HG03025 (cell line): ENCODE measurements around the gene FBXL2.

ENCODE experiments used
- ATAC-seq: cut with Tn5 transposase; IDR thresholded peaks from one replicate; pipeline ENCODE4 v1.9.1; 2021; ENCODE audit warnings: mild to moderate bottlenecking, moderate library complexity; ENCODE audit not compliant: unreplicated experiment, low FRiP score

FBXL2 gene, protein sequence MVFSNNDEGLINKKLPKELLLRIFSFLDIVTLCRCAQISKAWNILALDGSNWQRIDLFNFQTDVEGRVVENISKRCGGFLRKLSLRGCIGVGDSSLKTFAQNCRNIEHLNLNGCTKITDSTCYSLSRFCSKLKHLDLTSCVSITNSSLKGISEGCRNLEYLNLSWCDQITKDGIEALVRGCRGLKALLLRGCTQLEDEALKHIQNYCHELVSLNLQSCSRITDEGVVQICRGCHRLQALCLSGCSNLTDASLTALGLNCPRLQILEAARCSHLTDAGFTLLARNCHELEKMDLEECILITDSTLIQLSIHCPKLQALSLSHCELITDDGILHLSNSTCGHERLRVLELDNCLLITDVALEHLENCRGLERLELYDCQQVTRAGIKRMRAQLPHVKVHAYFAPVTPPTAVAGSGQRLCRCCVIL

DNA sequence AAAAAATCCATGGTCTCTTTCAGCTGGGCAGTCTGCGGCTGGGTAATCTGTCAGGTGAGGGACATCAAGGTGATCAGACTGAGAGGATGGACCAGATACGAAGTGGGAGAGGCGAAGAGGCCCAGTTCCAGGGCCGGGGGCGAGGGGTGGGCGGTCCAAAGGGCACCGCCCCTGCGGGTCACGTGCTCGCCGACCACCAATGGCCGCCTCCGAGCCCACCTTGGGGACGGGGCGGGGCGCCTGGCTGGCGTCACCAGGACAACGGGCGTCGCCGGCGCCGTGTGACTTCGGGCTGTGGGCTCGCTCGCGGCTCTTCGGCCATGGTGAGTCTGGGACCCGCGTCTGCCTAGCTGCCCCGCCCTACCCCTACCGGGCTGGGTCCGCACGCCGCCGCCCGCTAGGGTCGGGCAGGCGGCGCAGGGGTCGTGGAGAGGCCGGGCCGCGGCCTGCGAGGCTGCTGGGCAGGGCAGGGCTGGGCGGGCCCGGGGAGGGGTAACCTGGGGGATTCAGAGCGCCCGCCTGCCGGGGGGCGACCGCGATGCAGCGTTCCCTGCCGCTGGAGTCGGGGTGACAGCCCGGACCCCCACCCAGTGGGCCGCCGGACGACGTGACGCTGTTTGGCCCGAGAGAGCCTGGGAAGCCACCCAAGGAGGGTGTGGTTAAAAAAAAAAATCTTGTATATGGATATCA, at the start of gene FBXL2:
Gene FBXL2, plus strand, starts transcription at position 250 of the 690 bp plus-strand sequence. Its CDS starts 71 bp downstream, at position 321.
- ATAC-seq, result no peak

DNA sequence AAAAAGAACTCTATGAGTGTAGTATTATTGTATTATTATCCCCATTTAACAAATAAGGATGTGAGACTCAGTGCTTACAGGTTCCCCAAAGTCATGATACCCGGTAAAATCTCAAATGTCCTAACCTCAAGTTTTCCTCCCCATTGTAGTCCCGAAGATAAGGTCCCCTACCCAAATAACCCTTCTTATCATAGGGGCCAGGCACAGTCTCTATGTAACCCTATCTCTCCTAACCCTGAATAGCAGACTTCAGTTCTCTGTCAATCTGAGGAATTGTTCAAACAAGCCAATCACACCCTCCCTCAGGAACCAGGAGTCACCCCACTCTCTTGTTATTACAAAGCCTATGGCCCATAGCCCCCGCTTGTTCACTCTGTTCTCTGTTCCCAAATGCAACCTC, 48.2 kb upstream of the FBXL2 start:
- no peak for ATAC-seq

DNA sequence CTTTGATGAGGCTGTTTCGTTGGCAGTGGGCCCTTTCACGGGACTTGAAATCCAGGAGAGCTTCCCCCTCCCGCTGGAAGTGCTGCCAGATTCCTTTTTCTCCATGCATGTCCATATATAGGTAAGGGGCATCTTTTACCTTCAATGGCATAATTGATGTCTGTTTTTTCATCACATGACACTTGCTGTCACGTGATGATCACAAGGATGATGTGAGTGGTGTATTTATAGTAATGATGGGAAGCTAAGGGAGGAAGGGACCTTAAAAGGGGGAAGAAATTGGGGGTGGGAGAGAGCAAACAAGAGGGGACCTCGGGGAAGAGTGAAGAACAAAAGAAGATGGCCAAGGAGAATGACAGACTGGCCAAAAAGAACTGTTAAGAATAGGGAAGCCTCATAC, 47.3 kb upstream of the FBXL2 start:
- no peak for ATAC-seq

DNA sequence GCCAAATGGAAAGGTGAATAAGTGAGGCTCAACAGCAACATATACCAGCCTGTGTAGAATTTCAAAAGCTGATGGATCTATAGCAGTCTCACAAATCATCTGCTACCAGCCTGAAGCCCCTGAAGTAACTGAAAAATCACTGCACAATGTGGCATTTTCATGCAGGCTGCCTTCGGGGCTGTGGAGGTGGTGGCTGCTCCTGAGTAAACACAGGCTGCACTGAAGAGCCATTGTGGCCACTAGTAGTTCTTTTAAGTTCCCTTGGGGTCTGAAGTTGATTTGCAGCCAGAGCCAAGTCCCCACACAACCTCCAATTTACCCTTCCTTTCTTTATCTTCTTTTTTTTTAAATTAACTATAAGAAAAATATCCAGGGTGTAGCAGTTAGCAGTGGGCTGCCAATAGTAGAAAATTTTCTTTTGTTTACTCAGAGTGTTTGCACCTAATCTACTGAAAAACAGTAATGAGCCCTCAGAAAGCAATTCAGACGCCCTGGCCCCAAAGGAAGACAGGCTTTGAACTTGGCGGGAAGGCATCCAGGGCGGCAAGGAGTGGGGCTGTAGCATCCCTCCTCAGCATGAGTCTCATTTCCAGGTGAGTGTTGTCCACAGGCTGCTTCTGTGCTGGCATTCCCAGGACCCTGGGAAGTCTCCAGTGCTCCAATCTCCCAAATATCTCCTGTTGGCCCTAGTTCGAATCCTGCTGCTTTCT, 45.3 kb upstream of the FBXL2 start:
- no peak for ATAC-seq

DNA sequence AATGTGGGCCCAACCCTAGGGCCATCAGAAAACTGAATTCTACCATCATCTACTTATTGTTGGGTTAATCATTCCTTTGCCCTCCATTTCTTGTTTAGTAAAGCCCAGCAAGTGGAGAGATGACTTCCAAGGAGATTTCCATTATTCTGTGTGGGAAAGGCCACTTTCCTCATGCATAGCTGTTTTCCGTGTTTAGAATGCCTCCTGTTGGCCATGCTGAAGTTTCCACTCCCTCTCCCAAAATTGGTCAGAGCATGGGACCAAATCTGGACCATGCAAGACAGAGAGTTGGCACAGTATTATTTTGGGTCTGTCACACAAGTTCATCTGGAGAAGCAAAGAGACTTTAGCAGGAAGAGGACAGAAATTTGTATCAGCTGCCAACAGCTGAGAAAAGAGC, 43.4 kb upstream of the FBXL2 start:
- ATAC-seq, result no peak

DNA sequence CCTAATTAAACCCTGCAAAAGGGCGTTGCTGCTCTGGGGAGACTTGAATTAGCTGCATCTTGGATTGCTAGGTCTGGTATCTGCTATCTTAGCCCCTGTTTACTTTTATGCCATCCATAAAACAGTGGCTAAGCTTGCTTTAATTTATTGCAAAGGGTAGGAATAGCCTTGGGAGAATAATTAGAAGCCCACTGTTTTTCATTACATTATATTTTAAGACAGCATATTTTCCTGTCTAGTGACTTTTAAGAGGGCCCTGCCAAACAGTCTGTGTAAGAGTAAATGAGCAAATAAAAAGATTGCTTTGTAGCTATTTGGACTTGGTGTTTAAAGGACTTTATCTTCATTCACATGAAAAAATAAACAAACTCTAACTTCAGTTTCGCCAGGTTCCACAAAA, 41.2 kb upstream of the FBXL2 start:
- ATAC-seq, result no peak

DNA sequence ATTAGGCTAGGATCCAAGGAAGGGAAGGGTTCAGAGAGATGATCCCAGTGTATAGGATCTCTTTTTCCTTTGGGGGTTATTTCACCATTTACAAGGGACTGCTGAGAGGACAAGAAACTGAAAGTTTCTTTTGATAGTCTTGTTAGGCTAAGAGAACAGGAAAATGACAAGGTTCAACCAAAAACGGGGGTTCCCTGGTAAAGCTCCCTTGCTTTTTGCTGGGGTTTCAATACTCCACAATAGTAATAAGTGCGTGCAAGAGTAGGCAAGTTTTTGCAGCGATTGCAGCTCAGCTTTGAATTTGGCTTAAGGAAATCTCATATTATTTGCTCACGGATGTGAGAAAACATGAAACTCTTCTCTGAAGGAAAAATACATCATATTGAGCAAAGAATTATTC, 39.8 kb upstream of the FBXL2 start:
- ATAC-seq, result no peak

DNA sequence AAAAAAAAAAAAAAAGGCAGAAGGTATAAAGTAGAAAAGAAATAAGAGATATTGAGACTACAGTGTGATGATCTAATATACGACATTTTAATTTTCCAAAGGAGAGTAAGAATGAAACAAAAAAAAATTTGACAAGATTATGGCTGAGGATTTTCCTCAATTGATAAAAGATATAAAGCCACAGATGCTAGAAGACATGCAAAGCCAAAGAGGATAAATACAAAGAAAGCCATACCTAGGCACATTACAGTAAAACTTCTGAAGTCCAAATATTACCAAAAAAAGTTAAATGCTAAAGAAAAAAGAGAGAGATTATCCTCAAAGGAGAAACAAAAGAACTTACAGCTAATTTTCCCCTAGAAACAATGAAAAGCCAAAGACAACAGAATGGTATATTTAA, 38.3 kb upstream of the FBXL2 start:
- no peak for ATAC-seq

DNA sequence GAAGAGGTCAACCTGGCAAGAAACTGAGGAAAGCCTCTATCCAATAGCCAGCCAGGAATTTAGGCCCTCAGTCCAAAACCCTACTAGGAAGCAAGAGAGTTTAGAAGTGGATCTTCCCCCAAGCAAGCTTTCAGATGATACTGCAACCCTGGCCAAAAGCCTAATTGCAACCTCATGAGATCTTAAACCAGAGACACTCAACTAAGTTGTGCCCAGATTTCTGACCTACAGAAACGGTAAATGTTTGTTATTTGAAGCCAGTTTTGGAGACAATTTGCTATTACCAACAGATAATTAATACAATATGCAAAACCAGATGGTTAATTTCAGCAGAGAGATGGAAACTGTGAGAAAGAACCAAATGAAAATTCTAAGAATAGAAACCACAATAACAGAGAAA, 37.0 kb upstream of the FBXL2 start:
- ATAC-seq, result no peak

DNA sequence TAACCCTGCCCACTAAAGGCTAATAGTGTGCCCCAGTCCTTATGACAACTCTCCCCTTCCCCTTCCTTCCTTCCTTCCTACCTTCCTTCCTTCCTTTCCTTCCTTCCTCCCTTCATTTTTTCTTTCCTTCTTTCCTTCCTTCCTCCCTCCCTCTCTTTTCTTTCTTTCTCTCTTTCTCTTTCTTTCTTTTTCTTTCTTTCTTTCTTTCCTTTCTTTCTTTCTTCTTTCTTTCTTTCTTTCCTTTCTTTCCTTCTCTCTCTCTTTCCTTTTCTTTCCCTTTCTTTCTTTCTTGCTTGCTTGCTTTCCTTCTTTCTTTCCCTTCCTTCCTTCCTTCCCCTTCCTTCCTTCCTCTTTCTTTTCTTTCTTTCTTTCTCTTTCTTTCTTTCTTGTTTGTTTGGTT, 30.5 kb upstream of the FBXL2 start:
- no peak for ATAC-seq

DNA sequence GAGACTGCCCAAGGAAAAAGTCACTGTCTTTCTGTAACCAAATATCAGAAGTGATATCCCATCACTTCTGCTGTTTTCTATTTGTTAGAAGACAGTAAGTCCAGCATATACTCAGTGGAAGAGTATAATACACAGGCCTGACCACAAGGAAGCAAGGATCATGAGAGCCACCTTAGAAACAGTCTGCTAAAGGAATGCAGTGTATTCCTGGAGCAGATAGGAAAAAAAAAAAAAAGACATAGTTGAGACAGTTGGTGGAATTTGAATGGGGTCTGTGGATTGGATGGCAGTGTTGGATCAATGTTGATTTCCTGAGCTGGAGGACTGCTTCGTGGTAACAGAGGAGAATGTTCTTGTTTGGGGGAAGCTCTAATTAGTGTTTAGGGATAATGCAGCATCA, 26.5 kb upstream of the FBXL2 start:
- ATAC-seq, result no peak

DNA sequence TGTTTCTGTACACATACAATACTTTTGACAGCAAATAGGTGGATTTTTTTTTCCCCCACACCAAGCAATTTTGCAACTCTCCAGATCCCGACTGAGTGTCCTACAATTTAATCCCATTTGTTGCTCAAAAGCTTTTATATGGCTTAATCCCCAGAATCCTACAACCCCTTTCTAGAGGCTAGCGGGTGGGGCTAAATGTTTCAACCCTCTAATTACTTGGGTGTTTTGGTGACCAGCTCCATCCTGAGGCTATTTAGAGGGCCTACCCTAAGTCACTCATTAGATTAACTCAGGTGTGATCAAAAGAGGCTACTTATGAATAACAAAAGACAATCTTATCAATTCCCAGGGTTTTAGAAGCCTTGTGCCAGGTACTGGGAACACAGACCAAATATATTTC, 21.0 kb upstream of the FBXL2 start:
- no peak for ATAC-seq

DNA sequence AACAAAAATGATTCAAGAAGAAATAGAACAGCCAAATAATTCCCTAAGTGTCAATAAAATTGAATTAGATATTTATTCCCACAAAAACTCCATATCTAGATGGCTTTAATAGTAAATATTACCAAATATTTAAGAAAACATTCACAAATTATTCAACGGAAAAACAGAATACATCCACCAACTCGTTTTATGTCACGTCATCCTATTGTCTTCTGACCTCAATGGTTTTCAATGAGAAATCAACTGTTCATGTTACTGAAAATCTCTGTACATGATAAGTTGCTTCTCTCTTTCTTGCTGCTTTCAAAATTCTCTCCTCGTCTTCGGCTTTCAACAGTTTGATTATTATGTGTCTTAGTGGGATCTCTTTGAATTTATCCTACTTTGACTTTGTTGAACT, 17.1 kb upstream of the FBXL2 start:
- no peak for ATAC-seq

DNA sequence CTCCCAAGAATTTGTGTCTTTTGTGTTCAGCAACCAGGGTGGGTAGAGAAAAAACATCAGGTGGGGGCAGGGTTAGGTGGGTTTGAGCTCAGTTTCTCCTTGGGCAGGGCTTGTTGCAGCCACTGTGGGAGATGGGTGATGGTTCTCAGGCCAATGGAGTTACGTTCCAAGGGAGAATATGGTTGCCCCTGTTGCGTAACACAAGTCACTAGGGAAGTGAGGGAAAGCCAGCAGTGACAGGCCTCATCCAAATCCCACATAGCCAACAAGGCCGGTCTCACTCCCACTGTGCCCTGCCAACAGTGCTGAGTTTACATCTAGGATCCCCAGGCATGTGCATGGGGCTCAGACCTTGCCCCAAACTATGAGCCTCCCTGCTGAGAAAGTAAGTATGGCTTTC, 7.9 kb upstream of the FBXL2 start:
- no peak for ATAC-seq

DNA sequence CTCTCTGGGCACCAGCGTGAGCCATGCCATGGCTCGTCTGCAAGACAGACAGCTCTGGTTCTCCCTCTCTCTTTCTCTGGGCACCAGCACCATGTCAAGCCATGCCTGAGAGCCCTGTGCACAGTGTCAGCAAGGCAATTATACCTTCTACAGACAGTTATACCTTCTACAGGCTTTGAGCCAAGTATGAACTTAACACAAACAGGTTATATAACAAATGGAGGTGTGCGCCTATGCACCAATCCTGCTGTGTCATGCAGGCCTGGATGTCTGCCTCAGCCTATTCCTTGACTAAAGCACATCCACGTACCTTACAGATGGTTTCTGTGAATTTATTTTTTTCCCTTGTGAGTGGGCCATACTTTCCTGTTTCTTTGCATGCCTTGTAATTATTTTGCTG, 5.9 kb upstream of the FBXL2 start:
- ATAC-seq, result no peak

DNA sequence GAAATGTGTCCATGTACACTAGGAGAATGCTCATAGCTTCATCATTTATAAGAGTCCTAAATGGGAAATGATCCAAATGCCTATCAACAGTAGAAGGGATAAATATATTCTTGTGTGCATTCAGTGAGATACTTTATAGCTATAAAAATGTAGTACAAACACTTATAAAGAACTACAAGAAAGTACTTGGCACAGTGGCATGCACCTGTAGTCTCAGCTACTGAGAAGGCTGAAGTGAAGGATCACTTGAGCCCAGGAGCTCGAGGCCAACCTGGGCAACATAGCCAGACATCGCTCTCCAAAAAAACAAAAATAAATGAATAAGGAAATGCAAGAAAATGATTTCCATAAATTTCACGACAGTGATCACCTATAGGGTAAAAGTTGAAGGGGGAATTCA, 3.6 kb upstream of the FBXL2 start:
- no peak for ATAC-seq

DNA sequence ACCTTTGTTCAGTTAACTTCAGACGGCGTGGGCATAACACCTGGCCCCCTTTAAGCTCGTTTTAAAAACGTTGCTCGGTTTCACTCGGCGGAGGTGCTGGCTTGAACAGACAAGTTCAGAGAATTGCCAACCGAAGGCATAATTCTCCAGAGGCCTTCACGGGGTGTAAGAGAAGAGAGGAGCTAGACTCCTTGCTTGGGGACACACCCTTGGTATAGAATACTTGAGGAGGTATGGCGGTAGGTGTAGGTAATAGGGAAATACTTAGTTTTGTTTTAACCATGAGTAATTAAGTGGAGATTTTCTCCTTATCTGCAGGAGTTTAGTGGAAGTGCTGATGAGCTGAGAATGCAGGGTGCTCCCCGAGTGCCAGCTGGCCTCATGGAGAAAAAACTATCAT, 921 bp downstream of the FBXL2 start:
- ATAC-seq, result no peak

DNA sequence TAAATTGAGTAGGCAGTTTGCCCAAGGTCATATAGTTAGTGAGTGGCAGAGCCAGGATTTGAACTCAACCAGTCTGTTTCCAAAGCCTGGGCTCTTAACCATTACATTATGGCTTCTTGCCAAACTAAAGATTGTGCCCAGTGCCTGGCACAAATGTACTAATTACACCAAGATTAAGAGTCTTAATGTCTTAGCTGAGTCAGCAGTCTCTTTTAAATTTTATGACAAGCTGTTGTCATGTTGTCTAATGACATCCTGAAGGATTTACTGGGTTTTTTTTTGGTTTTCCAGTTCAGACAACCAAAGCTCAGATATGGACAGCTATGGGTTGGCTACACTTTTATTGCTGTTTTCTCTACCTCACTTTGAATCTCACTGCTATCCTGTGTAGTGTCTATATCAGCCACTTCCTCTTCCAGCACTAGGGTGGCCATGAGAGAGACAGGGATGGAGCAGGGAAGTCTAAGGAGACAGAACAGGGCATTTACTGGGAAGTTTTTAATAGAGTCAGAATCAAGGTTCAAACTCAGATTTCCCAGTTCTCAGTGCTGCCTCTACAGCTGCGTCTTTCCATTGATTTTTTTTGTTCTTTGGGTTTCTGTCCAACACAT, 10.5 kb downstream of the FBXL2 start:
- no peak for ATAC-seq

DNA sequence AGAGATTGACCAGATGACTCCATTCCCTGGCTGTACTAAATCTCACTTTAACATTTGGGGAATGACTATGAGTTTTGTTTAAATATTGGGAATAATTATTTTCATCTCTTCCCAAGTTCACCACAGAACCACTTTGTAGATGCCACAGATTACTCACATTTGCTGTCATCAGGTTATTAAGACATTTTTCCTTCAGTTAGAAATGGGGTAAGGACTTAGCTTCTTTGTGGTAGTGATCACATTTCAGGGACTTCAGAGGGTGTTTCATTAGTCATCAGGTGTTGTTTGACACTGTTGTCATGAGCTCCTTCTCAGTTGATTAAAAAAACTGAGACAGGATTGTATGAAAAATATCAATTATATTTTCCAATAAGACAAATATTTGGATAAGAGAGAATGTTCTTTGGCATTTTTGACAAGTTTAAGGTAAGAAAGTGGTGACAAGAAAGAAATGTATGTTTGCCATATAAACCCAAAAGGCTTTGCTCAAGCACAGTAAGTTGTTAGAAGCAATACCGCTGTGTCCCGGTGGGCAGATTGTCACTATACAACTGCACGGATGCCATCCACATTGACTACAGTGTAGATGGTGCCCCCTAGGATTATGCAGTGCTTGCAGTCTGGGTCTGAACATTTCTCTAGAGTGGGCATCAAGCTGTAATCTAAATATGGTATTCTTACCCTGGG, 22.3 kb downstream of the FBXL2 start:
- ATAC-seq, result no peak

DNA sequence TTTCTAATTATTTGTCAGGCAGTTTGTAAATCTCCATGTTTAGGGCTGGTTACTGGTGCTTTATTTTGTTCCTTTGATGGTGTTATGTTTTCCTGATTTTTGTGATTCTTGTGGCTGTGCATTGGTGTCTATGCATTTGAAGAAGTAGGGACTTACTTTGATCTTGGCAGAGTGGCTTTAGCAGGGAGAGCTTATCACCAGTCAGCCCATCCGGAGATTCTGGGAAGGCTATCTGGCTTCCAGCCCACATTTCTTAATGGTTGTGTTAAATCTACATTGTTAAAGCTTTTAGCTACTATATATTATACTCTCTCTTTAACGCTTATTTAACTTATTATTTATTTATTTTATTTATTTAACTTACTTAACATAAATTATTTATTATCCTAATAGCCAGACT, 35.1 kb downstream of the FBXL2 start:
- no peak for ATAC-seq

DNA sequence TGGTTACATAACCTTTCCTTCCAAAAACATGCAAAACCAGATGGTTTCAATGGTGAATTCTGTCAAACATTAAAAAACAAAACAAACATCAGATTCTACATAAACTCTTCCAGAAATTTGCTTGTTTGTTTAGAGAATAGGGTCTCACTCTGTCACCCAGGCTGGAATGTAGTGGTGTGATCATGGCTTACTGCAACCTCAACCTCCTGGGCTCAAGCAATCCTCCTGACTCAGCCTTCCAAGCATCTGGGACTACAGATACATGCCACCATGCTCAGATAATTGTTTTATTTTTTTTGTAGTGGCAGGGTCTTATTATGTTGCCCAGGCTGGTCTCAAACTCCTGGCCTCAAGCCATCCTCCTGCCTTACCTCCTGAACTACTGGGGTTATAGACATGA, 36.1 kb downstream of the FBXL2 start:
- no peak for ATAC-seq
